Measurements from ENCODE around the gene DXO.
A peak's percentile ranks its signal among the peaks of the same experiment; 100 is the strongest.

Gene DXO

GRCh38 chr6:31969712-31970603 is 2.0 kb downstream of the DXO start:
- Histone ChIP-seq H3K27ac (ENCODE audit: insufficient read depth, low read length, poor library complexity, severe bottlenecking) (peak overlapping the region; percentile 98), H3K36me3 (ENCODE audit: control insufficient read depth, insufficient read depth, low read length) (peaks cover 50% of the 10 kb centered on the region)

GRCh38 chr6:31968791-31969711 is 2.9 kb downstream of the DXO start:
- H3K27ac ChIP-seq (ENCODE audit: insufficient read depth, low read length, poor library complexity, severe bottlenecking): no peak overlapping the region
- H3K4me3 ChIP-seq (ENCODE audit: insufficient read depth, low read depth, low read length, poor library complexity, severe bottlenecking): no peak overlapping the region
- H3K4me1 ChIP-seq (ENCODE audit: control insufficient read depth, insufficient read depth, low read length, poor library complexity, severe bottlenecking): peaks cover 21% of the 10 kb centered on the region
- H3K36me3 ChIP-seq (ENCODE audit: control insufficient read depth, insufficient read depth, low read length): peaks cover 52% of the 10 kb centered on the region
- no peak for DNase-seq
- no peaks in the 10 kb centered on the region for H3K27me3 ChIP-seq (replicated peaks; ENCODE audit: control insufficient read depth, insufficient read depth, low read length, poor library complexity, severe bottlenecking)
- H3K9me3 ChIP-seq (ENCODE audit: control insufficient read depth, low read length): no peaks in the 10 kb centered on the region

More at GRCh38 chr6:31969712-31970603, 2.0 kb downstream of the DXO start:
- Histone ChIP-seq H3K4me1 (ENCODE audit: control insufficient read depth, insufficient read depth, low read length, poor library complexity, severe bottlenecking) (peaks cover 21% of the 10 kb centered on the region), H3K9me3 (ENCODE audit: control insufficient read depth, low read length) (no peaks in the 10 kb centered on the region), H3K4me3 (ENCODE audit: insufficient read depth, low read depth, low read length, poor library complexity, severe bottlenecking) (no peak overlapping the region), H3K27me3 (replicated peaks; ENCODE audit: control insufficient read depth, insufficient read depth, low read length, poor library complexity, severe bottlenecking) (no peaks in the 10 kb centered on the region)
- no peak for DNase-seq

- peaks cover 21% of the 10 kb centered on the region for H3K4me1 ChIP-seq (ENCODE audit: control insufficient read depth, insufficient read depth, low read length, poor library complexity, severe bottlenecking)
- peaks cover 60% of the 10 kb centered on the region for H3K36me3 ChIP-seq (ENCODE audit: control insufficient read depth, insufficient read depth, low read length)
- H3K4me3 ChIP-seq (ENCODE audit: insufficient read depth, low read depth, low read length, poor library complexity, severe bottlenecking): no peak overlapping the region
- H3K27ac ChIP-seq (ENCODE audit: insufficient read depth, low read length, poor library complexity, severe bottlenecking): no peak overlapping the region
- no peak for DNase-seq
- no peaks in the 10 kb centered on the region for H3K9me3 ChIP-seq (ENCODE audit: control insufficient read depth, low read length)
- H3K27me3 ChIP-seq (replicated peaks; ENCODE audit: control insufficient read depth, insufficient read depth, low read length, poor library complexity, severe bottlenecking): no peaks in the 10 kb centered on the region
These were observed 3.6 kb downstream of the DXO start for GRCh38 chr6:31968326-31968725.

- Histone ChIP-seq H3K27me3 (replicated peaks; ENCODE audit: control insufficient read depth, insufficient read depth, low read length, poor library complexity, severe bottlenecking) (no peaks in the 10 kb centered on the region), H3K9me3 (ENCODE audit: control insufficient read depth, low read length) (no peaks in the 10 kb centered on the region), H3K27ac (ENCODE audit: insufficient read depth, low read length, poor library complexity, severe bottlenecking) (no peak overlapping the region), H3K4me1 (ENCODE audit: control insufficient read depth, insufficient read depth, low read length, poor library complexity, severe bottlenecking) (peaks cover 18% of the 10 kb centered on the region), H3K4me3 (ENCODE audit: insufficient read depth, low read depth, low read length, poor library complexity, severe bottlenecking) (no peak overlapping the region), H3K36me3 (ENCODE audit: control insufficient read depth, insufficient read depth, low read length) (peaks cover 64% of the 10 kb centered on the region)
- DNase-seq: no peak
These were observed 4.0 kb downstream of the DXO start for GRCh38 chr6:31967926-31968320.

GRCh38 chr6:31966997-31967925 is 4.7 kb downstream of the DXO start:
- Histone ChIP-seq H3K4me1 (ENCODE audit: control insufficient read depth, insufficient read depth, low read length, poor library complexity, severe bottlenecking) (peaks cover 13% of the 10 kb centered on the region), H3K9me3 (ENCODE audit: control insufficient read depth, low read length) (no peaks in the 10 kb centered on the region), H3K36me3 (ENCODE audit: control insufficient read depth, insufficient read depth, low read length) (peaks cover 70% of the 10 kb centered on the region), H3K4me3 (ENCODE audit: insufficient read depth, low read depth, low read length, poor library complexity, severe bottlenecking) (no peak overlapping the region), H3K27me3 (replicated peaks; ENCODE audit: control insufficient read depth, insufficient read depth, low read length, poor library complexity, severe bottlenecking) (no peaks in the 10 kb centered on the region), H3K27ac (ENCODE audit: insufficient read depth, low read length, poor library complexity, severe bottlenecking) (no peak overlapping the region)
- no peak for DNase-seq

GRCh38 chr6:31966506-31966905 is 5.4 kb downstream of the DXO start:
- Histone ChIP-seq H3K27ac (ENCODE audit: insufficient read depth, low read length, poor library complexity, severe bottlenecking) (no peak overlapping the region), H3K4me3 (ENCODE audit: insufficient read depth, low read depth, low read length, poor library complexity, severe bottlenecking) (no peak overlapping the region), H3K36me3 (ENCODE audit: control insufficient read depth, insufficient read depth, low read length) (peaks cover 78% of the 10 kb centered on the region), H3K9me3 (ENCODE audit: control insufficient read depth, low read length) (no peaks in the 10 kb centered on the region), H3K4me1 (ENCODE audit: control insufficient read depth, insufficient read depth, low read length, poor library complexity, severe bottlenecking) (peaks cover 13% of the 10 kb centered on the region), H3K27me3 (replicated peaks; ENCODE audit: control insufficient read depth, insufficient read depth, low read length, poor library complexity, severe bottlenecking) (no peaks in the 10 kb centered on the region)
- DNase-seq: no peak

- peaks cover 5% of the 10 kb centered on the region for H3K4me1 ChIP-seq (ENCODE audit: control insufficient read depth, insufficient read depth, low read length, poor library complexity, severe bottlenecking)
- H3K27me3 ChIP-seq (replicated peaks; ENCODE audit: control insufficient read depth, insufficient read depth, low read length, poor library complexity, severe bottlenecking): no peaks in the 10 kb centered on the region
- no peak overlapping the region for H3K4me3 ChIP-seq (ENCODE audit: insufficient read depth, low read depth, low read length, poor library complexity, severe bottlenecking)
- H3K36me3 ChIP-seq (ENCODE audit: control insufficient read depth, insufficient read depth, low read length): peaks cover 86% of the 10 kb centered on the region
- no peak for DNase-seq
- H3K9me3 ChIP-seq (ENCODE audit: control insufficient read depth, low read length): no peaks in the 10 kb centered on the region
- no peak overlapping the region for H3K27ac ChIP-seq (ENCODE audit: insufficient read depth, low read length, poor library complexity, severe bottlenecking)
These were observed 6.2 kb downstream of the DXO start for GRCh38 chr6:31965700-31966099.

GRCh38 chr6:31963921-31964320 is 8.0 kb downstream of the DXO start:
- H3K36me3 ChIP-seq (ENCODE audit: control insufficient read depth, insufficient read depth, low read length): peaks cover 75% of the 10 kb centered on the region
- H3K27me3 ChIP-seq (replicated peaks; ENCODE audit: control insufficient read depth, insufficient read depth, low read length, poor library complexity, severe bottlenecking): no peaks in the 10 kb centered on the region
- H3K27ac ChIP-seq (ENCODE audit: insufficient read depth, low read length, poor library complexity, severe bottlenecking): no peak overlapping the region
- H3K4me3 ChIP-seq (ENCODE audit: insufficient read depth, low read depth, low read length, poor library complexity, severe bottlenecking): no peak overlapping the region
- DNase-seq: no peak
- H3K4me1 ChIP-seq (ENCODE audit: control insufficient read depth, insufficient read depth, low read length, poor library complexity, severe bottlenecking): peaks cover 7% of the 10 kb centered on the region
- H3K9me3 ChIP-seq (ENCODE audit: control insufficient read depth, low read length): no peaks in the 10 kb centered on the region

- no peak for DNase-seq
- Histone ChIP-seq H3K4me1 (ENCODE audit: control insufficient read depth, insufficient read depth, low read length, poor library complexity, severe bottlenecking) (peaks cover 14% of the 10 kb centered on the region), H3K36me3 (ENCODE audit: control insufficient read depth, insufficient read depth, low read length) (peaks cover 56% of the 10 kb centered on the region), H3K27me3 (replicated peaks; ENCODE audit: control insufficient read depth, insufficient read depth, low read length, poor library complexity, severe bottlenecking) (no peaks in the 10 kb centered on the region), H3K27ac (ENCODE audit: insufficient read depth, low read length, poor library complexity, severe bottlenecking) (no peak overlapping the region), H3K9me3 (ENCODE audit: control insufficient read depth, low read length) (no peaks in the 10 kb centered on the region), H3K4me3 (ENCODE audit: insufficient read depth, low read depth, low read length, poor library complexity, severe bottlenecking) (no peak overlapping the region)
These were observed 10.3 kb downstream of the DXO start for GRCh38 chr6:31961616-31962015.
